Measurements from ENCODE around the gene CMTM2. TPM values are rescaled to one million over a fixed set of nuclear protein-coding genes. Genes with fewer than 3 reads are reported as not detected.

Gene CMTM2
- total and polyA plus RNA-seq, 12 donors, result 0.17 to 0.80 (median 0.55) TPM; not detected in 9

GRCh38 chr16:66605979-66606751 lies 26.9 kb downstream of the CMTM2 start:
- H3K4me3 ChIP-seq, result peak overlapping the region in 1 of 4 donors; percentile 68
- peaks cover 0 to 18% of the 10 kb centered on the region in 2 donors for H3K36me3 ChIP-seq (replicated peaks in 1 of 2)
- H3K4me1 ChIP-seq (replicated peaks in 1 of 2), result peaks cover 0 to 12% of the 10 kb centered on the region in 2 donors
- no peaks in the 10 kb centered on the region for H3K9me3 ChIP-seq (replicated peaks in 1 of 3)
- DNase-seq, result no peak
- WGBS, 4 donors, result 53 to 72% (median 69%) methylated on average over 3 to 10 of the region's 10 CpGs
- H3K27ac ChIP-seq, result peak overlapping the region in 3 of 5 donors; percentile 49 to 73 (median 72)
- no peaks in the 10 kb centered on the region for H3K27me3 ChIP-seq
- TF ChIP-seq CTCF (IDR thresholded peaks at IDR 0.05), result no peak
- intact Hi-C loops (cut with DNase I), result loop anchor here (10.0 kb wide), 4 partner anchors 119 to 259 kb away; no protein-coding TSS in a partner anchor

- Histone ChIP-seq H3K27ac (no peak overlapping the region), H3K27me3 (no peaks in the 10 kb centered on the region), H3K9me3 (replicated peaks in 1 of 3) (no peaks in the 10 kb centered on the region), H3K4me3 (no peak overlapping the region), H3K36me3 (replicated peaks in 1 of 2) (peaks cover 0 to 40% of the 10 kb centered on the region in 2 donors), H3K4me1 (replicated peaks in 1 of 2) (peaks cover 0 to 11% of the 10 kb centered on the region in 2 donors)
- no peak for TF ChIP-seq POLR2A (IDR thresholded peaks at IDR 0.05)
- peak; percentile 78 to 91 (median 87) for TF ChIP-seq CTCF (IDR thresholded peaks at IDR 0.05)
- intact Hi-C loops (cut with DNase I), result loop anchor here (10.0 kb wide), 4 partner anchors 116 to 256 kb away; no protein-coding TSS in a partner anchor
- 28 to 74% (median 34%) methylated on average over 7 to 17 of the region's 17 CpGs for WGBS, 4 donors
- DNase-seq, result peak; percentile 87 to 95 (median 92)
Observed at GRCh38 chr16:66608241-66609138, 29.2 kb downstream of the CMTM2 start.

- Histone ChIP-seq H3K4me1 (replicated peaks in 1 of 2) (peaks cover 0 to 7% of the 10 kb centered on the region in 2 donors), H3K9me3 (replicated peaks in 1 of 3) (no peaks in the 10 kb centered on the region), H3K27ac (no peak overlapping the region), H3K27me3 (no peaks in the 10 kb centered on the region), H3K4me3 (no peak overlapping the region), H3K36me3 (replicated peaks in 1 of 2) (peaks cover 0 to 42% of the 10 kb centered on the region in 2 donors)
- DNase-seq, result no peak
- WGBS, 4 donors, result 84 to 89% (median 87%) methylated on average over 5 to 12 of the region's 12 CpGs
- TF ChIP-seq POLR2A (IDR thresholded peaks at IDR 0.05), result no peak
- no peak for TF ChIP-seq CTCF (IDR thresholded peaks at IDR 0.05)
- intact Hi-C loops (cut with DNase I), result loop anchor here (10.0 kb wide), 4 partner anchors 116 to 256 kb away; no protein-coding TSS in a partner anchor
Observed at GRCh38 chr16:66609139-66609510, 29.9 kb downstream of the CMTM2 start.
